HS-27A (cell line): ENCODE results near the gene UBE2Q2.
A peak's percentile ranks its signal among the peaks of the same experiment; 100 is the strongest.
"Not testable (repeated sequence)": the region's sequence is repeated elsewhere in the genome, so short reads cannot be mapped to it uniquely, and the experiment has no call there.

ENCODE experiments used
- DNase-seq: peaks from one replicate; pipeline ENCODE4 v3.0.0-alpha.2; 2012; ENCODE audit warnings: low read depth, missing footprints

Gene UBE2Q2

DNA sequence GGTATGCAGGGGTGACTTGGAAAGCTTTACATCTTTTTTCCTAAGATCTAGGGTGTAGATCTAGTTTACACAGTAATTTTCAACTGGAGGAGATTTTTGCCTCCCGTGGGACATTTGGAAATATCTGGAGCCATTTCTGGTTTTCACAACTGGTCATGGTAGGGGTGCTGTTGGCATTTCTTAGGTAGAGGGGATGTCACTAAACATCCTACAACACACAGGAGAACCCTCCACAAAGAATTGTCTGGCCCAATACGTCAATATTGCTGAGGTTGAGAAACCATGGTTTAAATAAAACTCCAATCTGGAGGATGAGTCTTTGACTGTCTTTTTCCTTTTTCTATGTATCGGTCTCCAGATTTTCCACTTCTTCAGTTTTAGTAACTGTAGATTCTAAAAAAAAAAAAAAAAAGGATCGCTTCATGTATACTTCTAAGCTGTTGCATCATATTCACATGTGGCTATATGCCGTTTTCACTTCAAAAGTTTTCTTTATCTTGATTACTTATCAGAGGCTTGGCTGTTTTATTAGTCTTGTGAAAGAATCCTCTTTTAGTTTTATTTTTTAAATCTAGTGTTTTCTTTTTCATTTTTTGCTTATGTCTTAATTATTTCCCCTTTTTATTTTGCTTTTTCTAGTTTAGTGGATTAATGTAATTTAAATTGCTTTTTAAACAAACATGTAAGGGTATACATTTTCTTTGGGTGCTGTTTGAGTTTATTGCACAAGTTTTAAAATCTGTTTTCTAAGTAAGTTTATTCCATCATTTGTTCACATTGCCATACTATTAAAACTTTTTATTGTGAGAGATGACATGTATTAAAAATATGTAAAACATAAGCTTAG lies 21.2 kb downstream of the UBE2Q2 start:
- no peak for DNase-seq

DNA sequence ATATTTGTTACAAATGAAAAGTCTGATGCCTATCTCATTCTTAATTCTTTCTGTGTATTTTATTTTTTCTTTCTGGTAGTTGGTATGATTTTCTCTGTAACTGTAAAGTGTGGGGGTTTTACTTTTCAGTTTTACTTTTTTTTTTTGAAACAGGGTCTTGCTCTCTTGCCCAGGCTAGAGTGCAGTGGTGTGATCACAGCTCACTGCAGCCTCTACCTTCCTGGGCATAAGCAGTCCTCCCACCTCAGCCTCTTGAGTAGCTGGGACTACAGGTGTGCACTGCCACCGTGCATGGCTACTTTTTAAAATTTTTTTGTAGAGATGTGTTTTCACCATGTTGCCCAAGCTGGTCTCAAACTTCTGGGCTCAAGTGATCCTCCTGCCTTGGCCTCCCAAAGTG lies 22.8 kb downstream of the UBE2Q2 start:
- DNase-seq, result not testable (repeated sequence)

DNA sequence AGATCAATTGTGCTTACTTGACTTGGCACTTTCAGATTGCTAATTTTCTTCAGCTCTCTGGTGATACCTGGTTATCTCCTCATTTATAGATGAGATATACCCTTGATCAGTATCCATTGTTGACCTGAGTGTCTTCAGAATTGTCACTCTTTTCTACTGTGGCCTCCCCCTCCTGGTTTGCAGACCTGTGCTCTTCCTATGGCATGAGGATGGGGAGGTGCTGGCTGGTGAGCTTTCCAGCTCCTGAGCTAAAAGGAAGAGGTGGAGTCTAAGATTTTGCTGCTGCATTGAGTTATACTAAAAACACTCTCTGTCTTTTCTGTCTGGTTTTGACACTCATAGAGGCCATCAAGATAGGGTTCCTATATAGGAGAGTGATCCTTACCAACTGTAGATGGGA lies 23.7 kb downstream of the UBE2Q2 start:
- DNase-seq, result no peak

DNA sequence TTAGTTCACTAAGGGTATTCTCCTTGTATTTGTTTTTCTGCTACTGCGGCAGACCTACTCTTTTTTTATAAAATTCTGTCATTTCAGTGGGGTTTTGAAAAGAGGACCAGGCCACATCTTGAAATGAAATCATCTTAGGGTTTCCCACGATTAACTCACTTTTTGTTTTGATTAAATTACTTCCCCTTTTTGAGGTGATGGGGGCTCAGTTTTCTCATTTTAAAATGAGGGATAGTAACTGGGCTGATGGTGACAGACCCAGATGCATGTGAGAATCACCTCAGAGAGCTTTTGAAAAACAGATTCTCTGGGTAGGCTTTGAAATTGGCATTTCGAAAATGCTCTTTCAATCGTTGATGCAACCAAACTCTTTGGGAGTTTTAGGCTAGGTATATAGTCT lies 24.2 kb downstream of the UBE2Q2 start:
- DNase-seq, result no peak

DNA sequence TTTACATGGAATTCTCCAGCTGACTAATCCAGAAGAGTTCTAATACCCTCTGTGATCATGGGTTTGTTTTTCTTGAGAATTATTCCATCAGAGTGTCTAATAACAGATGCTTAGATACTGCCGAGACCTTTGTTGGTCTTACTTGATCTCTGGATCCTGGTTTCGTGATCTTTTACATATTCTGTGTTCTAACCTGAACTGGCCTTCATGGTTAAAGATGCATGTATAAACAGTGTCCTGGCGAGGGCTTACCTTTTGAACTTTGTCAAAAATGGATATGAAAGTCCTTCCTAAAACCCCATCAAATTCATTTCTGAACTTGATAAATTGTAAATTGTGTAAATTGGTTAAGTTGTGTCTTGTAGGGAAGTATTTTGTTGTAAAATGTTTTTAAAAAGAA lies 24.8 kb downstream of the UBE2Q2 start:
- DNase-seq, result no peak

DNA sequence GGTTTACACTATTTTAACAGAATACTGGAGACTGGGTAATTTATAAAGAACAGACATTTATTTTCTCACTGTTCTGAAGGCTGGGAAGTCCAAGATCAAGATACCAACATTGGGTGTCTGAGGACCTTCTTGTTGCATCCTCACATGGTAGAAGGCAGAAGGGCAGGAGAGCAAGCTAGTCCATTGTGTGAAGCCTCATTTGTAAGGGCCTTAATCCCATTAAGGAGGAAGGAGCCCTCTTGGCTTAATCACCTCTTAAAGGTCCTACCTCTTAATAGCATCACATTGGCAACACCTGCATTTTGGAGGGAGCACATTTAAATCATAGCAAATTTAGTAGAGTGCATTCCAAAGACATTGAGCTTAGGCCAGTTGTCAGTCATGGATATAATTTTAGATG lies 26.2 kb downstream of the UBE2Q2 start:
- DNase-seq, result no peak

DNA sequence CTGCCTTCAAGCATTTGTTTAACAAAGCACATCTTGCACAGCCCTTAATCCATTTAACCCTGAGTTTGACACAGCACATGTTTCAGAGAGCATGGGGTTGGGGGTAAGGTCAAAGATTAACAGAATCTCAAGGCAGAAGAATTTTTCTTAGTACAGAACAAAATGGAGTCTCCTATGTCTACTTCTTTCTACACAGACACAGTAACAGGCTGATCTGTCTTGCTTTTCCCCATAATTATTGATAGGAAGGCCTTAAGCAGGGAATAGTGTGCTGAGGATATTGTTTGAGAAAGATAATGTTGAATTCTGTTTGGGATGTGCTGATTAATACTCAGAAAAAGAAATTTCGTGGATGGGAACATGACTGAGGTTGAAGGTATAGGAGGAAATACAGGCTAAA lies 28.3 kb downstream of the UBE2Q2 start:
- DNase-seq, result not testable (repeated sequence)

DNA sequence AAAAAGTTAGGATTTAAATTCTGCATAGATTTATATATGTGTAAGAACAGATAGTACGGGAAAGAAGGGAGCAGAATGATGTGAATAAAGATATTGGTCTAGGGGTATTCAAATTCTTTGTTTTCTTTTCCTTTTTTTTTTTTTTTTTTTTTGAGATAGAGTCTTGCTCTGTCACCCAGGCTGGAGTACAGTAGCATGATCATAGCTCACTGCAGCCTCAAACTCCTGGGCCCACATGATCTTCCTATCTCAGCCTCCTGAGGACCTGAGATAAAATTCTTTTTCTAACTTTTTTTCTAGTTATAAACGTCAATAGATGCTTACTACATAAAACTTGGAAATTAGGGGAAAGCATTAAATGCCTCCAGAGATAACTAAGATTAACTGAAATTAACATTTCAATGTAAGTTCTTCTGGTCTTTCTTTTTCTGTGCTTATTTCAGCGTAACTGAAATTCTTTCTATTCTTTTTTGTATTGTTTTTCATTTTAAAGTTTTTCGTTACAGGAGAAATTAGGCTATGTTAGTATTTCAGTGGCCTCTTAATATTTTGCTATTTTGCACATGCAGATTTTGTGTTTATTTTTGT lies 29.2 kb downstream of the UBE2Q2 start:
- no peak for DNase-seq

DNA sequence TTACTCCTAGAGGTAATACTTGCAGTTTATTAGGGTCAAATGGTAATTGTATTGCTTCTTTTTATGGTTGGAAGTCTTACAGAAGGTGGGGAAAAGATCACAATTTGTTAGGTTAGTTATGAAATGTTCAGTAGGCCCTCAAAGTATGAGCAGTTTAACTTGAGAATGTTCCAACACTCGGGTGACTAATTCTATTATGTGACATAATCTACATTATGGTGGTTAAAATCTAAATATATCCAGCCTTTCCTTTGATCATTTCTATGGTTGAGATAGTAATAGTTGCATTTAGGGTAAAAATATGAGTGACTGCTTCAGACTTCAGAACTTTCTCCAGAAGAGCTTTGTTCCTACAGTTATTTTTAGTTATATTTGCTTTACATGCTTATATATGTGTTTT lies 40.8 kb downstream of the UBE2Q2 start:
- DNase-seq, result no peak

DNA sequence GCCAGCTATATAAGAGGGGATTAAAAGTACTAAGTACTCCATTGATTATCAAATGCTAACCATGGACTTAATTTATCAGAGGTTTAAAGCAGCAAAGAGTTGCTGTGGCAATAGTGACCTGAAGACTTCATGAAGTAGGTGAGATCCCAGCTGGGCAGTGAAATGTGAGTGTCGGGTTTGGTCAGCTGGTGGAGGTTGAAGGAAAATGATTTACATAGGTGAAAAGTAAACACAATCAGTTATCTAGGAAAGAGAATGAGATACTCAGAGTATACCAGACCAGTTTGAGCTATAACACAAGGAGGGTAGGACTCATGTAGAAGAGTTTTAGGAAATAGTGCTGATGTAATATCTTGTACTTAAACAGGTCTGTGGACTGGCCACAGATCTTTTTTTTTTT lies 43.9 kb downstream of the UBE2Q2 start:
- no peak for DNase-seq

DNA sequence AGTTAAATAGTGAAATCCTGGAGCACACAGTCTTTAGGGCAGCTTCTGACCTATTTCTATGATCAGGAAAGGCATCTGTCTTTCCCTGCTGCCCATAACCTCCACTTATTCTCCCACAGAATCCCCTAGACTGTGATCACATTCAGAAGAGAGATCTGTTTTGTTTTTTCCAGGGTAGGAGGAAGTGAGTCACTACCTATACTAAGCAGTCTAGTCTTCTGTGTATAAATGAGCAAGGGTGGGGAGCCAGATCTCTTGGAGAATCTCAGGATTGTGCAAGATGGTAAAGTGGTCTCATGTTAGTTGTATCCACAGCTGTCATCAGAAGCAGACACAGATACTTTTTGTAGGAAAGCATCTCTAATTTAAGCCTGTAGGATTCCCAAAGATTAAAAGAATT lies 48.6 kb downstream of the UBE2Q2 start:
- peak; percentile 15 for DNase-seq

DNA sequence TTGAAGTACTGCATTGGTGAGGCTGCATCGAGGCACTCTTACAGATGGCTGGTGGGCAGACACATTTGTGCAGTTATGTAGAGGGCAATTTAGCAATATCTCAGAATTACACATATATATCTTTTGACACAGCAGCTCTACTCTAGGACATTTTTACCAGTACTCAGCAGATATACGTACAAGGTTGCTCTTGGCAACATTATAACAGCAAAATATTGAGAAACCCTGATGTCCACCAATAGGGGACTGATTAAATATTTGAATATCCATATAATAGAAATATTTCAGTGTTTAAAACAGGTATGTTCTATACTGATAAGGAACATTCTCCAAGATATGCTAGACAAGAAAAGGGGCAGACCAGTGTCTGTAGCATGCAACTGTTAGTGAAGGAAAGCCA lies 52.5 kb downstream of the UBE2Q2 start:
- DNase-seq, result no peak

DNA sequence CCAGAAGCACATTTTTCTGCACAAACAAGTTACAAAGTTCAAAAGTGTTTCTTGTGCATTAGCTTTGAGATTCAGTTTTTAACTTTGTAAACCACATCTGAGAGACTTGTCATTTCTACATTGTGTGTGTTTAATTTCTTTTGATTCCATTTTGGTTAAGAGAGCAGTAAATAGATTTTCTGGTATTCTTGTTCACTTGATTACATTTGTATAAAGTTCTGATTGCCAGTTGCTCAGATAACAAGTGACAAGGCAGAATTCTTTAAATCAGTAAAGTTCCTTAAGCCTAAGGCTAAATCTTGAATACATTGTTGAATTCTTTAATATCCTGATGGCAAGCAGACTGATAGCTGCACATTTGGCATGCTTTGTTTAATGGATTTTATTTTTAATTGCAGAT lies 57.3 kb downstream of the UBE2Q2 start:
- DNase-seq, result no peak

DNA sequence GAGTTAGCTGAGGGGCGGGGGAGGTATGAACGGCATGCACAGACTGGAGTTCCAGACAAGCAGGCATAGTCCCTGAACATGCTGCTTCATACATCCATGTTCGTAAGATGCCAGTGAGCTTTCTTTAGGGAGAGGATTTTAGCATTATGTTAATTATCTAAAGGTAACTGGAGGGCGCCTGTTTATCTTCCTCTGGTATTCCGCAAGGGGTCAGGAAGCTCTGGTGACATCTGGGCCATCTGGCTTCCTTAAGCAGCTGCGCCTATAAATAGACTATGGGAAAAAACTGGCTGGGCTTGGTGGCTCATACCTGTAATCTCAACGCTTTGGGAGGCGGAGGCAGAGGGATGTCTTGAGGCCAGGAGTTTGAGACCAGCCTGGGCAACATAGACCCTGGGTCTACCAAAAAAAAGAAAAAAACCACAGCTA lies 58.9 kb downstream of the UBE2Q2 start:
- DNase-seq, result no peak

DNA sequence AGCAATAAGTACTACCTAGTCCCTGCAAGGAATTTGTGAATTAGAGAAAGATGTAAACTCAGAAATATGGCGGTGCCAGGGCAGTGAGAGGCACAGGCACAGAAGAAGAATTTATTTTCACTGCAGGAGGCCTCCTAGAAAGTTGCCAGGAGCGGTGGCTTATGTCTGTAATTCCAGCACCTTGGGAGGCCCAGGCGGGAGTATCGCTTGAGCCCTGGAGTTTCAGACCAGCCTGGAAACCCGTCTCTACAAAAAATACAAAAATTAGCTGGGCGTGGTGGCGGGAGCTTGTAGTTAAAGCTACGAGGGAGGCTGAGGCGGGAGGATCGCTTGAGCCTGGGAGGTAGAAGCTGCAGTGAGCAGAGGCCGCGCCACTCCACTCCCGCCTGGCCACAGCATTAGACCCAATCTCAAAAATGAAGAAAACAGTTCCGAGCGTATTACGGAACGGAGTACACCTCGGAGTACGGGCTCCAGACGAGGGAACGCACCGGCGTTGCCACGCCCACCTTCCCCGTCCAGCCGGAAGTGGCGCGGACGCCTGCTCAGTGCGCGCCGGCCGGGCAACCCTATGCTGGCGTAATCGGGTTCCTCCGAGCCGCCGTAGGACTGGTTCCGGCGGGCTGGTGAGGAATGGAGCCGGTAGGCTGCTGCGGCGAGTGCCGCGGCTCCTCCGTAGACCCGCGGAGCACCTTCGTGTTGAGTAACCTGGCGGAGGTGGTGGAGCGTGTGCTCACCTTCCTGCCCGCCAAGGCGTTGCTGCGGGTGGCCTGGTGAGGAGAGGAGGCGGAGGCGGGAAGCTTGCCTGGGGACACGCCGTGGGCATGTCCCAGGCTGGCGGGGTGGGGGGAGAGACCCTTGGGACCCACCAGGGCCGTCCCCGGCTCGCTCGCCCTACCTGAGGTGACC lies 60.3 kb downstream of the UBE2Q2 start, which contains the start of gene FBXO22:
TSS of gene FBXO22 (plus strand) at position 548 of the 909 bp plus-strand sequence. CDS start at position 634, 86 bp downstream.
- DNase-seq, result peak; percentile 87

DNA sequence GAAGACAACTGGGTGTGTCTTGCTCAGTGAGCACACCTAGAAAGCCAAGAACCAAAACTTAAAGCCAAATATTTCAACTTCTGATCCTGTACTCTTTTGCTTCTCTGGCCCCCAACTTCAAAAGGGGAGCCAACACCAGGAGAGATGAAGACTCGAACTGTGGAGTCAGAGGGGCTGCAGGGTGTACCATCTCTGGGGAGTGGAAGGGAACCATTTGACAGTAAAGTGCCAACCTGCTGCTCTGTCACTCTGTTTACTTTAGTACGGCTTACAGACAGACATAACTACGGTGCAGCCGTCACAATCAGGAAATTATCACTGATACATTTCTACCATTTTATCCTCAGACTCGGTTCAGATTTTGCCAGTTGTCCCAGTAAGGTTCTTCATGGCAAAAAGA lies 62.0 kb downstream of the UBE2Q2 start:
- DNase-seq, result no peak

DNA sequence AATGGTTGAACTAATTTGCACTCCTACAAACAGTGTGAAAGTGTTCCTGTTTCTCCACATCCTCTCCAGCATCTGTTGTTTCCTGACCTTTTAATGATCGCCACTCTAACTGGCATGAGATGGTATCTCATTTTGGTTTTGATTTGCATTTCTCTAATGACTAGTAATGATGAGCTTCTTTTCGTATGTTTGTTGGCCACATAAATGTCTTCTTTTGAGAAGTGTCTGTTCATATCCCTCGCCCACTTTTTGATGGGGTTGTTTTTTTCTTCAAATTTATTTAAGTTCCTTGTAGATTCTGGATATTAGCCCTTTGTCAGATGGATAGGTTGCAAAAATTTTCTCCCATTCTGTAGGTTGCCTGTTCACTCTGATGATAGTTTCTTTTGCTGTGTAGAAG lies 67.1 kb downstream of the UBE2Q2 start:
- not testable (repeated sequence) for DNase-seq

DNA sequence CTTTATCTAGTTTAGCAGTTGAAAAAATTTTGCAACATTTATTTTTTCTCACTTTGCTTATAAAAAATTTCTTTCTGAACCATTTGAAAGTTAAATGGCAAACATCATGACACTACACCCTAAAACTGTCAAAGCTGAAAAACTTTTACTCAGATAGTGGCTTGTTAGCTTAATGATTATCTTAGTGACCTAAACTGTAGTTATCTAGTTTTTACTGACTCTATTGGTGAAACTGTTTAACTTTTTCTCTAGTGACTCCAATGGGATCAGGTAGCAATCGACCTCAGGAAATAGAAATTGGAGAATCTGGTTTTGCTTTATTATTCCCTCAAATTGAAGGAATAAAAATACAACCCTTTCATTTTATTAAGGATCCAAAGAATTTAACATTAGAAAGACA lies 73.7 kb downstream of the UBE2Q2 start:
- no peak for DNase-seq

DNA sequence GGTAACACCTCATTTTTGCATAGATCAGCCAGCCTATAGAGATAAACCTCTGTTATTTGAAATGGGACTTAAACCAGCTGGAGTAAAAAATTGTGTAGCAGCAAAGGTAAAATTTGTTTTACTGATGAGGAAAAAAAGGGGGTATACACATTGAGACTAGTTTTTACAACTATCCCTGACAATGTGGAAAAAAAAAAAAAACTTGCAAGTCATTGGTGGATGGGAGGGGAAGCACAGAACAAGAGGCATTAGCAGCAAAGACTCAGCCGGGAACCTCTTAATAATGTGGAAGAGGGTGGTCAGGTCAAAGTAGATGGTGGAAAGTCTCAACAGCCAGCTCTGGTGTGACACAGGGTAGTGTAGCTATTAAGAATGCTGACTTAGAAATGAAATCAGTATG lies 74.9 kb downstream of the UBE2Q2 start:
- DNase-seq, result no peak

DNA sequence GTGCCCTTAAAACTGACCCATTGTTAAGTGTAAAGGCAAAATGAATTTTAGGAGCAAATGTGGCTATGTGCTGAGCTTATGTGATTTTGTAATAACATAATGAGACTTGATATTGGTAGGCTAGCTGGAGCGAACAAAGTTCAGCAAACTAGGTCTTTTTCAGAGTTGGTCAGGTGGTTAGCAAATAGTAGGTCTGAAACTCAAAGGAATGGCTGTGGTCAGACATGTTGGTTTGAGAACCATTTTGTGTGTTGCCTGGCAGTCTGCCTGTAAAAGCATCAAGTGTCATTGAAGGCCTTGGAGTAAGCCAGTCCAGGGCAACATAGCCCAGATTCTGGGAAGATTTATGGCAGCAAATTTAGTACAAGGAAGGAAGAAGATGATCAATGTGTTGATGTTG lies 76.8 kb downstream of the UBE2Q2 start:
- DNase-seq, result no peak

DNA sequence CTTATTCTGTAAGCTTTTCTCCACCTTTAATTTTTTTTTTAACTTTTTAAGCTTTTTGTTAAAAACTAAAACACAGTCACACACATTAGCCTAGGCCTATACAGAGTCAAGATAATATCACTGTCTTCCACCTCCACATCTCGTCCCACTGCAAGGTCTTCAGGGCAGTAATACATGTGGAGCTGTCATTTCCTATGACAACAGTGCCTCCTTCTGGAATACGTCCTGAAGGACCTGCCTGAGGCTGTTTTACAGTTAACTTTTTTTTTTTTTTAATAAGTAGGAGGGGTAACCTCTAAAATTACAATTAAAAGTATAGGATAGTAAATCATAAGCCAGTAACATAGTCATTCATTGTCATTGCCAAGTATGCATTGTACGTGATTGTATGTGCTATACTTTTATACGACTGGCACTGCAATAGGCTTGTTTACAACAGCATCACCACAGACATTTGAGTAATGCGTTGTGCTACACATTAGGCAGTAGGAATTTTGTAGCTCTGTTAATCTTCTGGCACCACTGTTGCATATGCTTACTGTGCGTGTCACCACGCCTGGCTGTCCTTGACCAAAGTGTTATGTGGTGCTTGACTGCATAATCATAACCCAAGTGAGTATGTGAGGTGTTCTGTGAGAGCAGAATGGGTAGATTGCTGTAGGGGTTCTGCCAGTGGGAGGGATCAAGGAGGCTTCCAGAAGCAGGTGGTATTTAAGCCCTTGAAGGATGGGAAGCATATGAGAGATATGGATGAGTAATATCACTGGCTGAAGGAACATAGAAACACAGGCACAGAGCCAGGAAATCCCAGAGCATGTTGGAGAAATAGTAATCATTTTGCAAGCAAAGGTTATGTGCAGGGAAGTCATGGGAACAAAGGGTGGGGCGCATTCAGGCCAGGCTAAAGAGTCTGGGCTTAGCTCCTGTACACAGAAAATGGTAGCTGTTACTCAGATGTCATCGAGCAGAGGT lies 78.8 kb downstream of the UBE2Q2 start:
- DNase-seq, result peak; percentile 27
